Activated CD8-positive, alpha-beta memory T cell treated with anti-CD3 and anti-CD28 coated beads, Interleukin-2, amount 50 U/mL, for 24 hours (primary cell): ENCODE measurements around the gene XPO4.
A peak's percentile ranks its signal among the peaks of the same experiment; 100 is the strongest.
"Not testable (repeated sequence)": the region's sequence is repeated elsewhere in the genome, so short reads cannot be mapped to it uniquely, and the experiment has no call there.

Experiments used
- DNase-seq: peaks from one replicate; pipeline ENCODE4 v3.0.0-alpha.2; 2020; ENCODE audit errors: extremely low read depth

The XPO4 gene

DNA sequence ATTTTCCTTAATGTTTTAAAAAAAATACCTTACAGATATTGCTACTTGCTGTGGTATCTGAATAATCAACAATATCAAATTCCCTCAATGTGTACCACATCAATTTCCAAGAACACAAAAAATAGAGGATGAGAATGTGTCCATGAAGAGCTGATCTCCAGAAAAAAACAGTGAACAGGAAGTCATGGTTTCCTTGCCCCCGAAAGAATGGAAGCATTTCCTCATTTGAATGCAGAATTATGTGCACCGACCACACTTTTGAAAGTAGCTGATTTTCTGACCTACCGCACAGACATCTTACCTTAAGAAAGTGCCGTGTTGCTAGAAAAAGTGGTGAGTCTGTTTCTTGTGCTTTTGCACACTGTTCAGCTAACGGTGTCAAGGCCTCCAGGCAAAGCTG lies 115.4 kb downstream of the XPO4 start:
- no peak for DNase-seq

DNA sequence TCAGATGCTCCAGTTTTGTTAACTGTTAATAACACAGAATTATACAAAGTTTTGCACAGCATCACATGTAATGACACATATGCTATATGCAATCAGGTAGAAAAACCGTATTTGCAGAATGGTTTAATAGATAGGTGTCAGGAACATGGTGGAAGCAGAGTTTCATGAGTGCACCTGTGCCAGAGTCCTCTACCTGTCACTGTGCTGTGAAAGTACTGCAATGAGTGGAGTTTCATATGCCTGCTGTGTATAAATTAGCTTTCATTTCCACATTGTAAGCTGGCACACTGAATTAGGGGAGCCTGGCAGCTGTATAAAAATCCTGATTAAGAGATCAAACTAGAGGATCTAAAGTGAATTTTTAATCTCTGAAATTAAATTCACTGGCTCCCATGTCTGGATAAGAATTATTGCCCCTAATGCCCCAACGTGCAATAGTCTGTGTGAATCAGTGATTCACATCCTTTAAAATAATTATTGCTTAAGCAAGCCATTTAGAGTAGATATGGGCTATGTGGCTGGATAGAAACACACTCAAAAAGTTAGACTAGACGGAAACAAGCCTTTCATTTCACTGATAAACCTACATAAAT lies 120.3 kb downstream of the XPO4 start:
- DNase-seq, result no peak

DNA sequence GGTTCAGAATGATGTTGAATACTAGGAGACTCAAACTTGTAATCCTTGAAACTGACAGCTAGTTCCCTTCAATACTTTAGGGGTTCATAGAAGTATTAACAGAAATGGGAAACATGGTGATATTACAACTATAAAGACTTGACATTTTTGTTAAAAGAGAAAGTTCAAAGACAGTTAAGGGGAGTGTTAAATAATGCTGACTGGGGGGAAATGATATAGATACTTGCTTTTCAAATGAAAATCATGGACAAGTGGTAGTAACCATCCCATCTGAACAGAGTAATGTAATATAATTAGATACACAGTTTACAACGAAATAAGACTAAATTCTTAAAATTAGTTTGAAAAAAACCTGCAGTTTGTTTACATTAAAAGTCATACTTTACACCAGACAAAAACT lies 122.2 kb downstream of the XPO4 start:
- no peak for DNase-seq

DNA sequence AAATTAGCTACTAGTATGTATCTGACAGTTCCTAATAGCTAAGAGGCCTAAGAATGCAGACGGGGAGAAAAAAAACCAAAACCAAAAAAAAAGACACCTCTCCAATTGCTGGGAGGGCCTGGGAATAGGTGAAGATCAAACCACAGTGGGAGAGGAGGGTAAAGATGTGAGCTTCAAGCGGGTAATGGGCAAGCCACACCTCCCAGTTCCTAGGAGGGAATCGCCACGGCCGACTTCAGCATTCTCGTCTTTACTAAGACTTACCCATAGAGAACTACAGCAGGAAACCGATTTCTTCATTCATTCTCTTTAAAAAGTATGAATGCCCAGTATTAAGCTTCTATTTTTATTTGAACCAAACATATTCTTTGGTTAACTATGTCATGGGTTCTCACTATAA lies 123.1 kb downstream of the XPO4 start:
- DNase-seq, result no peak

DNA sequence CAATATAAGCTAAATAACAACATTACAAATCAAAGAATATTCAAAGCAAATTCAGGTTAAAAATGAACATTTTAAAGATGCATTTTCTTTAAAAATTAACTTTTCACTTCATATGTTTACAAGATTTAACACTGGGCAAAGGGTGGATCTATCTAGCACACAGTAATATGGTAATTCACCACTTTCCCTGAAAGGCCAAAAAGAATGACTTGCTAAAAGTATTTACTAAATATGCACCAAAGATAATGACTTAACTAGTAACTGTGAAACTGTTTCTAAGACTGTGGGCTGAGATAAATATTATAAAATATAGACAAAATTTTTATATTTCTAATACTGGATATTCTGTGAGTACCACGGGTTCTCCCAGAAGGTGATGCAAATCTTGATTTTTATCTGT lies 124.2 kb downstream of the XPO4 start:
- DNase-seq, result no peak

DNA sequence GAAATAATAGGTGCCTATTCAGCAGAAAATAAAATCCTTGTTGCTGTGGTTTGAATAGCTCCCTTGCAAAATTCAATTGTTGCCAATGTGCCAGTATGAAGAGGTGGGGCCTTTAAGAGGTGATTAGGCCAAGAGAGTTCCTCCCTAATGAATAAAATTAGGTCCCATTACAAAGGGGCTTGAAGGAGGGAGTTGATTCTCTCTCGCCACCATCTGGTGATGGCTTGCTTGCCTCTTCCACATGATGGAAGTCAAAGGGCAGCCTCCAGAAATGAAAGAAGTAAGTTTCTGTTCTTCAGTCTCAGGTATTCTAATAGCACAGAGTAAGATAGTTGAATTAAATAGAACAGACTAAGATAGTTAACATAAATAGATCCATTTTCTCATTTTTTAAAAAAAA lies 125.8 kb downstream of the XPO4 start:
- no peak for DNase-seq

DNA sequence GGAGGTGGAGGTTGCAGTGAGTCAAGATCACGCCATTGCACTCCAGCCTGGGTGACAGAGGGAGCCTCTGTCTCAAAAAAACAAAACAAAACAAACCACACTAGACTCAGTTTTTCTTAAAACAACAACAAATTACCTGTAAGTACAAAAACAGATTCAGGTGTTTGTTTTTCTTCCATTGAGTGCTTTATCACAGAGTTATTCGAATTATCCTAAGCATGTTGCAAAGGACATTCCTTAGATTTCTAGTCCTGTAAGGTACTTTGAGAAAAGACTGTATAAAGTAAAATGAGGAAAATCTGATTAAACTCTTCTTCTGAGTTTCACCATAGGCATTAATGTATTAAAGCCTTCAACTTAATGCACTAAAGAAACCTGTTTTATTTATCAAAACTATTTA lies 126.6 kb downstream of the XPO4 start:
- DNase-seq, result no peak

DNA sequence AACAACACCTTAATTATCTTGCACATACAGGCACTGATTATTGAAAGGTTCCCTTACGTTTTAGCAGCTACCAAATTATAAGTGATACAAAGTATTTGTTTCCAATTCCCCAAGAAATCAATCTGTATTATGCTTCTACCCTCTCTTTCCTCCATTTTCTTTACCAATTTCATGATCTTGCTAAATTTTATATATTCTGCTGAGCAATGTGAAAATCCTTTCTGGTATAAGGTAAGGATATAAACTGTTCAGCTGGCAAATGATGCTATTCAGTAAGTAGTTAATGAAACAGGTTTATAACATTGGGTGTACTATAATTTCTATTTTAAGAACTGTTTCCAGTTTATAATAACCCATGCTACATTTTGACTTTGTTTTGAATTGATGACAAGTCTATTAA lies 127.8 kb downstream of the XPO4 start:
- no peak for DNase-seq

DNA sequence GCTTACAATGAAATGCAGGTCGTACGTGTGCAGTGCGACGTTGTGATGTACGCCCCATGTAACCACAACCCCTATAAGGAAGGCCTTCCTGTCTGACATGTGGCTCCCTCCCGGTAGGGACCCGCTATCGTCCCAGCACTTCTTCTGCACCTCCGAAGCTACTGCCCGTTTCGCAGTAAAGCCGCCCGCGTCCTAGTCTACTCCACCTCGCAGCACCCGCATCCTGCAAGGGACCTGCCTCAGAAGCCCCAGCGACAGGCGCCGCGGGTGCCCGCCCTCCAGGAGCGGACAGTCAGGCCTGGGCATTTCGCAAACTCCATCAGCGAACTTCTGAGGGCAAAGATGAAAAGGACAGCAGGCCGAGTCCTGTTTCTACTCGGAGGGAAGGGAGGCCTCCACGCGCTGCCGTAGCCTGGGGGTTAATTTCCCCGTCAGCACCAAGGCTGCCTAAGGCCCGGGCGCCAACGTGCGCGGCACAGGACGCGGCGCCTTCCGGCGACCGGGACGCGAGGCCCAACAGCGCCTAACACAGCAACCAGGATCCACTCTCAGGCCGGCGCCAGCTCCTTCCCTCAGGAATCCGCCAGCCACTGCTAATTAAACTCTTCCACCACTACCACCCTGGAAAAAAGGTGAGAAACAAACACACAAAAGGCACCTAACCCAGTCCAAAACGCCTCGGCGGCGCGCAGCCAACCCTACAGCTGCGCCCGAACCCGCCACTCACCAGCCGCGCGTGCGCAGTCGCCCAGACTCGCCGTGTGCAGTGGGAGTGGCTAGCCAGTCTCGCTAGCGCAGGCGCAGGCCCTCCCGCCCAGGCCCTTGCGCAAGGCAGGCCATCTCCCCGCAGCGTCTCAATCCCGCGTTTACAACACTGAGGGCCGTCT lies 129.1 kb downstream of the XPO4 start, which contains the start of gene EEF1AKMT1:
Gene EEF1AKMT1 (minus strand): TSS at position 768 of the 887 bp plus-strand sequence. CDS start 16,363 bp downstream, outside the sequence.
- peak; percentile 76 for DNase-seq

DNA sequence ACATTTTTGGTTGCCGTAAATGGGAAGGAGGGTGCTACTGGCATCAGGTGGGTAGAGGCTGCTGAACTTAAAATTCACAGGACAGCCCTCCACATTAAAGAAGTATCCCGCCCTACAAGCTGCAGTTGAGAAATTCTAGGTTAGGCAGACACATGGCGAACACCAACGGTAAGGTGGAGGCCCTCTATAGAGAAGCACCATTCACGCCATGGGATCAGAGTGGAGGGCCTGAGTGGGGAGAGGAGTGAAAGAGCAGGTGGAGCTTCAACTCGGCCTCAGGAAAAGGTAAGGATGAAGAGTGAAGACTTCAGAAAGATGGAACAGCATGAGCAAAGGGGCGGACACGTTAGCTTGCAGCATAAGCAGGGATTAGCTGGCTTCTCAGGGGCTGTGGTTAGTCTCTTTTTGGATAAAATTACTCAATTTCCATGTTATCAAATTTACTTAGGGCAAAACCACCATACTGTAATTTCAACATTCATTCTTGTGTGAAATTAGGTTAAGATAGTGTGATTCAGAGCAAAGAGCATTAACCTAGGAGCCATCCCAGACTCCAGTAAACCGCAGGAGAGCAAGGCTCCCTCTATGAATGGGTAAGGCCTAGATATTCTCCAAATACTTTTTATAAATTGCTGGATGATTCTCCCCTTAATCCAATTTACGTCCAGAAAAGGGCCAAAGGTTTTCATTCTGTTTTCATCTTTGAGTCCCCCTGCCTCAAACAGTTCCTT lies 130.0 kb downstream of the XPO4 start:
- DNase-seq, result no peak

DNA sequence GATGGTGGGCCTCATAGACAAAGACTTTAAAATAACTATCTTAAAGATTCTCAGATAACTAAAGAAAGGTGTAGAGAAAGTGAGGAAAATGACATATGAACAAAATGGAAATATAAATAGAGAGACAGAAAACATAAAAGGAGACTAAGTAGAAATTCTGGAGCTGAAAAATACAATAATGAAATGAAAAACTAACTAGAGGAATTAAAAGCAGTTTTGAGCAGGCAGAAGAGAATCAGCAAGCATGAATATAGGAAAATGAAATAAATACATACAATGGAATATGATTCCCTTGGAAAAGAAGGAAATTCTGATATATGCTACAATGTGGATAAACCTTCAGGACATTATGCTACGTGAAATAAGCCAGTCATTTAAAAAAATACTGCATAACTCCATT lies 132.7 kb downstream of the XPO4 start:
- no peak for DNase-seq

DNA sequence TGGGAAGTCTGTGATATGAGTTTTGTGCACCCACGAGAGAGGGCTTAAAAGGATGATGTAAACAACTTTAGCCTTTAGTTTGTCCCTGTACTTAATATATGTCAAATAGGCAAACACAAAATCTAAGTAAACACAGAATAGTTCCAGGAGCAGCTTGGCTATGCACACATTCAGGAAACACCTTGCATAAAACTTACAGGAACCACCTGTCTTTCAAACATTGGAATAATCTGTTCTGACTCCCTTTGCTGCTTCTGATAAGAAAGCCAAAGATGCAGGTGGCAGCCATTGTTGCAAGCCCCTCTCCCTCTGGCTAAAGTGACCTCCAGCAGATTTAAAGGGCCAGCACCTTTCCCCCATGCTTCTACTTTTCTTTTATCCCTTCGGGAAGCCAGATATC lies 133.5 kb downstream of the XPO4 start:
- no peak for DNase-seq

DNA sequence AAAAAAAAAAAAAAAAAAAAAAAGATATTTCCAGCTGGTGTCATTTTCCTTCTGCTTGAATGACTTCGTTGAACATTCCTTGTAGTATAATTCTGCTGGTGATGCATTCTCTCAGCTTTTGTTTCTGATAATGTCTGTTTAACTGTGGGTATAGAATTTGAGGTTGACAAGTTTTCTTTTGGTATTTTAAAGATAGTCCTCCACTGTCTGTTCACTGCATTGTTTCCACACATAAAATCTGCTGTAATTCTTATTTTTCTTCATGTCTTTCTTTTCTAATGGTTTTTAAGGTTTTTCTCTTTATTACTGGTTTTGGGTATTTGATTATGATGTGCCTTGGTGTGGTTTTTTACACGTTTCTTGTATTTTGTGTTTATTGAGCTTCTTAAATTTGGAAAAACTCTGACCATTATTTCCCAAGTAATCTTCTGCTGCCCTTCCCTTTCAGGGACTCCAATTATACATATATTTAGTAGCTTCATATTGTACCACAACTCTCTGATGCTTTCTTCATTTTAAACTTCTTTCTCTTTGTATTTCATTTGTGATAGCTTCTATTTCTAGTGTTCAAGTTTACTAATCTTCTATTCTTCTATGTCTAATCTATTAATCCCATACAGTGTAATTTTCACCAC lies 135.1 kb downstream of the XPO4 start:
- no peak for DNase-seq

DNA sequence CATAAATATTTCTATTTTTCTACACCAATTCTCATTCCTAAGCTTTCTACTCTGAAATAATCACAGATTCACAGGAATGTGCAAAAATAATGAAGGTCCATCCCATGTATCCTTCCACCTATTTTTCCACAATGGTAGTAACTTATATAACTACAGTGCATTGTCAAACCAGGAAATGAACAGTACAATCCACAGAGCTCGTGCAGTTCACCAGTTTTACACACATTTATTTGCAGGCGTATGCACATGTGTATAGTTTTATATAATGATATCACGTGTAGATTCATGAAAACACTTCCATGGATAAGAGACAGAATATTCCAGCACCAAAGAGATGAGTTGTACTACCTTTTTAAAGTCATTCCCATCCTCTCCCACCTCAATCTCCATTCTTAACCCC lies 141.7 kb downstream of the XPO4 start:
- no peak for DNase-seq

DNA sequence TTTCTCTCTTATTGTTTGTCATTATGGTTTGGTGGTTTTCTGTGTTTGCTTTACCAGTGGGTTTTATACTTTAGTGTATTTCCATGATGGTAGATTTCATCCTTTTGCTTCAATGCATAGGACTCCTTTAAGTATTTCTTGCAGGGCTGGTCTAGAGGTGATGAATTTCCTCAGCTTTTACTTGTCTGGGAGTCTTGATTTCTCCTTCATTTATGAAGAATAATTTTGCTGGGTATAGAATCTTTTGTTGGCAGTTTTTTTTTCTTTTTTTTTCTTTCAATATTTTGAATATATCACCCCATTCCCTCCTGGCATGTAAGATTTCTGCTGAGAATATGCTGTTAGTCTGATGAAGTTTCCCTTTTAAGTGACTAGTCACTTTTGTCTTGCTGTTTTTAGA lies 148.5 kb downstream of the XPO4 start:
- DNase-seq, result no peak

DNA sequence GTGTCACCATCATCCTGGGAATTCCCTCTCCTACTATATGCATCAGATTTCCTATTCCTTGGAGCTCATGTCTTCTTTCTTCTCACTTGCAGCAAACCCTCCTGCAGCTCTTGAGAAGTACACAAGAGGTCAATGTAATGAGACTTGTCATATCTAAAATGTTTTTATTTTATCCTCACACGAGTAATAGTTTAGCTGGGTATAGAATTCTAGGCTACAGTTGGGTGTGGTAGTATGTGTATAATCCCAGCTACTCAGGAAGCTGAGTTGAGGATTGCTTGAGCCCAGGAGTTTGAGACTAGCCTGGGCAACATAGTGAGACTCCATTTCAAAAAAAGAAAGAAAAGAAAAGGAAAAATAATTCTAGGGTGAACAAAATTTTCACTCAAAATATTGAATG lies 153.2 kb downstream of the XPO4 start:
- no peak for DNase-seq

DNA sequence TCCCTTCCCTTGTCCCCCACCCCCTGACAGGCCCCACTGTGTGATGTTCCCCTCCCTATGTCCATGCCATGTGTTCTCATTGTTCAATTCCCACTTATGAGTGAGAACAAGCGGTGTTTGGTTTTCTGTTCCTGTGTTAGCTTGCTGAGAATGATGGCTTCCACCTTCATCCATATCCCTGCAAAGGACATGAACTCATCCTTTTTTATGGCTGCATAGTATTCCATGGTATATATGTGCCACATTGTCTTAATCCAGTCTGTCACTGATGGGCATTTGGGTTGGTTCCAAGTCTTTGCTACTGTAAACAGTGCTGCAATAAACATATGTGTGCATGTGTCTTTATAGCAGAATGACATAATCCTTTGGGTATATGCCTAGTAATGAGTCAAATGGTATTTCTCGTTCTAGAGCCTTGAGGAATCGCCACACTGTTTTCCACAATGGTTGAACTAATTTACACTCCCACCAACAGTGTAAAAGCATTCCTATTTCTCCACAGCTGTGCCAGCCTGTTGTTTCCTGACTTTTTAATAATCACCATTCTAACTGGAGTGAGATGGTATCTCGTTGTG lies 158.6 kb downstream of the XPO4 start:
- not testable (repeated sequence) for DNase-seq

DNA sequence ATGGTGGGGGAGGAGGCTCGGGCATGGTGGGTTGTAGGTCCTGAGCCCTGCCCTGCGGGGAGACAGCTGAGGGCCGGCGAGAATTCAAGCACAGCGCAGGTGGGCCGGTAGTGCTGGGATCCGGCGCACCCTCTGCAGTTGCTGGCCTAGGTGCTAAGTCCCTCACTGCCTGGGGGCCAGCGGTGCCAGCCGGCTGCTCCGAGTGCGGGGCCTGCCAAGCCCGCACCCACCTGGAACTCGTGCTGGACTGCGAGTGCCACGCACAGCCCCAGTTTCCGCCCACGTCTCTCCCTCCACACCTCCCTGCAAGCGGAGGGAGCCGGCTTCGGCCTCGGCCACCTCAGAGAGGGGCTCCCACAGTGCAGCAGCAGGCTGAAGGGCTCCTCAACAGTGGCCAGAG lies 162.5 kb downstream of the XPO4 start:
- no peak for DNase-seq

DNA sequence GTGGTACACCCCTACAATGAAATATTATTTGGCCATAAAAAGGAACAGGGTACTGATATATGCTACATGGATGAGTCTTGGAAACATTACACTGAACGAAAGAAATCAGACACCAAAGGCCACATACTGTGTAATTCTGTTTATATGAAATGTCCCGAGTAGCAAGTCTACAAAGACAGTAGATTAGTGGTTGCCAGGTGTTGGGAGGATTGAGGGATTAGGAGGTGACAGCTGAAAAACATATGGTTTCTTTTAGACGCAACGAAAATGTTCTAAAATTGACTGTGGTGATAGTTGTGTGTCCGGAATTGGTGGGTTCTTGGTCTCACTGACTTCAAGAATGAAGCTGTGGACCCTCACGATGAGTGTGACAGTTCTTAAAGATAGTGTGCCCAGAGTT lies 163.9 kb downstream of the XPO4 start:
- DNase-seq, result no peak

DNA sequence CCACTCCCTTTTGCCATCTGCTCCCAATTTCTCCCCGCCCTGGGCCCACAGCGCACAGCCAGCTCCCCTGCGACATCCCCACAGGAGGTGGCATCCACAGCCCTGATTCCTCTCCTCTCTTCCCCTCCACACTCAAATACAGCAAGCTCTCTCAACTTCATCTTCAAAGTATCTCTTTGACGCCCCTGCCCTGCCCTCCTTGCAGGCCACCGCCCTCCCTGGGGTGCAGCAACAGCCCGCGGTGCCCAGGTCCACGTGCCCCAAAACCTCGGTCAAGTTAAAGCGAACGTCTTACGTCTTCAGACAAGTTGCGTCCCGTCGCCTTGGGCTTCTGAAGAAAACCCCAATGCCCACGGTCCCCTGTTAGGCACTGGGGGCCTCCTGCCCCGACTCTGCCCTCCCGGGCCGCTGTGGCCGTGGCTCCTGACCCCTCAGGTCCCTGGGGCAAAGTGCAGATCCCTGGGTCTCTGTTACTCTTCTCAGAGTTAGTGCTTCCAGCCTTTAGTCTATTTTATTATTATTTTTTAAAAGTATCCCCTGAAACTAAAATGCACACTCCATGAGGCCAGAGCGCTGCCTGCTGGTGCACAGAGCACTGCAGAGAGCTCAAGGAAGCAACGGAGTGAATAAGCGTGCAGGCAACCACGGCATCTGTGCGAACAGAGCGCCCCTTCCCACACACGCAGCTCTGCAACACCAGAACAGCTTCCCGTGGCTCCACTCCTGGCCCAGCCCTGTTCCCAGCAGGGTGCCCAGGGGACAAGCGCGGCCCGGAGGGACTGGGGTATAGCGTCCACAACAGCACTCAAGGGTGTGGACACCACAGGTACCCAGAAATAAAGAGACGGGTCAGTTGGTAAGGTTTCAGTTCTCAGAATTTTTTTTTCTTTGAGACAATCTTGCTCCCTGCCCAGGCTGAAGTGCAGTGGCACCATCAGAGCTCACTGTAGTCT lies 172.6 kb downstream of the XPO4 start:
- no peak for DNase-seq
